WTC11 (cell line): ENCODE results near the gene KCTD16. TPM values are rescaled to one million over a fixed set of nuclear protein-coding genes. Genes with fewer than 3 reads are reported as not detected.

Source experiments
- ATAC-seq: fragments of 200-7000 bp; cut with Tn5 transposase; 2 replicates; pipeline ENCODE4 v1.10.0; 2021; ENCODE audit warnings: mild to moderate bottlenecking, moderate library complexity
- CTCF ChIA-PET: fragments of 300-600 bp; sonication (Branson Sonifier 250); formaldehyde crosslinking; loops from one replicate; lab custom pipeline; 2021; ENCODE audit warnings: antibody characterized with exemption; lab: Charles Lee
- POLR2A ChIA-PET: fragments of 350-600 bp; sonication (Branson Sonifier 250); formaldehyde crosslinking; loops from one replicate; lab custom pipeline; 2021; ENCODE audit warnings: antibody characterized with exemption; lab: Charles Lee
- DNase-seq: peaks from one replicate; pipeline ENCODE4 v3.0.0; 2021; ENCODE audit warnings: low spot score
- H3K27ac Mint-ChIP-seq: 2 replicates; pipeline ENCODE4 v1.8.0; 2021; ENCODE audit warnings: mixed read lengths
- H3K27me3 Mint-ChIP-seq: 2 replicates; pipeline ENCODE4 v1.8.0; 2021; ENCODE audit warnings: low read depth, mild to moderate bottlenecking, moderate library complexity, mixed read lengths
- H3K36me3 Mint-ChIP-seq: 2 replicates; pipeline ENCODE4 v1.8.0; 2021; ENCODE audit warnings: mixed read lengths
- H3K4me1 Mint-ChIP-seq: 2 replicates; pipeline ENCODE4 v1.8.0; 2022; ENCODE audit warnings: mixed read lengths
- H3K4me3 Mint-ChIP-seq: 2 replicates; pipeline ENCODE4 v1.8.0; 2021; ENCODE audit warnings: mild to moderate bottlenecking, moderate library complexity, mixed read lengths
- H3K9me3 Mint-ChIP-seq: 2 replicates; pipeline ENCODE4 v1.8.0; 2021; ENCODE audit warnings: mixed read lengths
- ELF4 ChIP-seq: sonication (generic); formaldehyde crosslinking; IDR thresholded peaks from 2 replicates; pipeline ENCODE4 v1.8.1; 2022; ENCODE audit warnings: low read depth, mild to moderate bottlenecking, moderate library complexity, missing genetic modification reagents
- EMX1 ChIP-seq: fragments of 250-450 bp; sonication (Bioruptor Pico); IDR thresholded peaks from 2 replicates; pipeline ENCODE4 v1.8.0; 2021; ENCODE audit warnings: mild to moderate bottlenecking
- ETV6 ChIP-seq: sonication (generic); formaldehyde crosslinking; IDR thresholded peaks from 2 replicates; pipeline ENCODE4 v1.8.1; 2022; ENCODE audit warnings: mild to moderate bottlenecking, missing genetic modification reagents
- FOXK1 ChIP-seq: sonication (generic); formaldehyde crosslinking; IDR thresholded peaks from 2 replicates; pipeline ENCODE4 v1.8.0; 2022; ENCODE audit warnings: mild to moderate bottlenecking, moderate library complexity, missing genetic modification reagents
- GTF2I ChIP-seq: fragments of 250-450 bp; sonication (Bioruptor Pico); conservative IDR thresholded peaks from 2 replicates; pipeline ENCODE4 v1.4.0; 2021; ENCODE audit warnings: mild to moderate bottlenecking
- KAT7 ChIP-seq: sonication (generic); formaldehyde crosslinking; IDR thresholded peaks from 2 replicates; pipeline ENCODE4 v1.8.1; 2023; ENCODE audit warnings: missing genetic modification reagents, mild to moderate bottlenecking, borderline replicate concordance
- NFE2L1 ChIP-seq: sonication (generic); formaldehyde crosslinking; IDR thresholded peaks from 2 replicates; pipeline ENCODE4 v1.8.1; 2023; ENCODE audit warnings: missing genetic modification reagents
- NR3C1 ChIP-seq: sonication (generic); formaldehyde crosslinking; conservative IDR thresholded peaks from 2 replicates; pipeline ENCODE4 v1.8.1; 2023; ENCODE audit warnings: low read depth, mild to moderate bottlenecking, missing genetic modification reagents
- RORB ChIP-seq: fragments of 250-450 bp; sonication (Bioruptor Pico); IDR thresholded peaks from 2 replicates; pipeline ENCODE4 v1.9.0; 2021; ENCODE audit warnings: mild to moderate bottlenecking
- SMAD3 ChIP-seq: sonication (generic); formaldehyde crosslinking; IDR thresholded peaks from 2 replicates; pipeline ENCODE4 v1.8.0; 2022; ENCODE audit warnings: missing genetic modification reagents, mild to moderate bottlenecking, borderline replicate concordance
- SOX15 ChIP-seq: fragments of 250-450 bp; sonication (Bioruptor Pico); IDR thresholded peaks from 2 replicates; pipeline ENCODE4 v1.9.0; 2021; ENCODE audit warnings: mild to moderate bottlenecking
- SP1 ChIP-seq: sonication (generic); formaldehyde crosslinking; conservative IDR thresholded peaks from 2 replicates; pipeline ENCODE4 v1.8.1; 2022; ENCODE audit warnings: missing genetic modification reagents
- TCF7 ChIP-seq: sonication (generic); formaldehyde crosslinking; IDR thresholded peaks from 2 replicates; pipeline ENCODE4 v1.8.0; 2022; ENCODE audit warnings: mild to moderate bottlenecking, low read depth, missing genetic modification reagents, moderate library complexity
- USF2 ChIP-seq: sonication (generic); formaldehyde crosslinking; IDR thresholded peaks from 2 replicates; pipeline ENCODE4 v1.8.1; 2023; ENCODE audit warnings: mild to moderate bottlenecking, missing genetic modification reagents, moderate library complexity
- ZBTB21 ChIP-seq: sonication (generic); formaldehyde crosslinking; IDR thresholded peaks from 2 replicates; pipeline ENCODE4 v1.8.1; 2023; ENCODE audit warnings: mild to moderate bottlenecking, missing genetic modification reagents, borderline replicate concordance
- ZNF416 ChIP-seq: fragments of 250-450 bp; sonication (Bioruptor Pico); IDR thresholded peaks from 2 replicates; pipeline ENCODE4 v1.9.0; 2021; ENCODE audit warnings: mild to moderate bottlenecking, inconsistent platforms
- ZNF512 ChIP-seq: sonication (generic); formaldehyde crosslinking; IDR thresholded peaks from 2 replicates; pipeline ENCODE4 v1.8.1; 2022; ENCODE audit warnings: missing genetic modification reagents, borderline replicate concordance
- total RNA-seq: library from RNA; stranded (reverse); gene quantifications from 3 replicates; pipeline ENCODE4 v1.2.3, GENCODE V29; 2021
- TF ChIP-seq, protein P1 (sequence below): sonication (generic); formaldehyde crosslinking; IDR thresholded peaks from 2 replicates; pipeline ENCODE4 v1.8.0; 2022; ENCODE audit warnings: mild to moderate bottlenecking, missing genetic modification reagents
- TF ChIP-seq, protein P2 (sequence below): fragments of 250-450 bp; sonication (Bioruptor Pico); IDR thresholded peaks from 2 replicates; pipeline ENCODE4 v1.8.0; 2021; ENCODE audit warnings: mild to moderate bottlenecking
- TF ChIP-seq, protein P3 (sequence below): sonication (generic); formaldehyde crosslinking; IDR thresholded peaks from 2 replicates; pipeline ENCODE4 v1.8.0; 2023; ENCODE audit warnings: missing genetic modification reagents
- TF ChIP-seq, protein P4 (sequence below): sonication (generic); formaldehyde crosslinking; IDR thresholded peaks from 2 replicates; pipeline ENCODE4 v1.8.1; 2023; ENCODE audit warnings: mild to moderate bottlenecking, moderate library complexity, missing genetic modification reagents

The KCTD16 gene
- total RNA-seq, 1 experiment from 2014 or later, result 0.20 TPM

DNA sequence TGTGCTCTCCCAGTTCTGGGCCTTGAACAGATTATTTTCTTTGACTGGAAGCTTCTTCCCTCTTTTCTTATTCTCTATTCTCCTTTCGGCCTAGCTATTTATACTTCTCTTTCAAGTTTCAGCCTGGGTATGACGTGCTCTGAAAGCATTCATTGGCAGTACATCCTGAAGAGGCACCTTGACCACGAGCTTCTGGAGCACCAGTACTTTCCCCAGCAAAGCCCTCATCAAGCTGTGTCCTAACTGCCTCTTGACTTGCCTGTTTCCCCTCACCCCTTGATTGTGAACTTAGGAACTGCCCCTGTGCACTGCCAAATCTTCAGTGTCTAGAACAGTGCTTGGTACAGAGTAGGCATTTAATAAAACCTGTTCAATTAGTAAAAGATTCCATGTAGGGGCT lies 154.9 kb downstream of the KCTD16 start:
- no peaks in the 10 kb centered on the region for H3K4me1 Mint-ChIP-seq
- DNase-seq (no peak), ATAC-seq (no peak)
- no peak overlapping the region for H3K4me3 Mint-ChIP-seq
- no peaks in the 10 kb centered on the region for H3K36me3 Mint-ChIP-seq
- TF ChIP-seq SP1 (CRISPR knock-in tag) (no peak), EMX1 (CRISPR knock-in tag) (no peak)
- CTCF ChIA-PET, result no interaction called here
- no peak overlapping the region for H3K27ac Mint-ChIP-seq
- H3K9me3 Mint-ChIP-seq, result peaks cover 4% of the 10 kb centered on the region; the same call in 1 of the 2 replicates
- POLR2A ChIA-PET, result interaction anchor here (0.6 kb wide), 1 partner anchor 295 kb away, joined by 3 read pairs; no protein-coding TSS in a partner anchor
- H3K27me3 Mint-ChIP-seq, result no peaks in the 10 kb centered on the region

DNA sequence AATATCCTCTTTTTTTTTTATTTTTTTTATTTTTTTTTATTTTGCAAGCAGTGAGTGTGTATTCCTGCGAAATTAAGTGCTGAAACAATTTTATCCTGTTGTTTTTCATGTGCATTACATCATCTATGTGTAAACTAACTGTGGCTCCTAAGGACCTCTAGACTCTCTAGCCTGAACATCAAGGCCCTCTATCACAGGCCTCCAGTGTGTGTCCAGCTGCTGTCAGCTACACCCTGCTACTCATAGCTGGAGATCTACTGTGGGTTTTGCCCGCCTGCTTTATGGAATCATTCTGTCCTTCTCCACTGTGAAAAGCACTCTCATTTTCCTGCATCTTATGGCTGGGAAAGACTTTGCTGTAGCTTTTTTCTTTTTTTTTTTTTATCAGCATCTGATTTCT lies 157.8 kb downstream of the KCTD16 start:
- ChIA-PET CTCF (no interaction called here), POLR2A (no interaction called here)
- H3K27ac Mint-ChIP-seq, result no peak overlapping the region
- no peak for ATAC-seq
- peaks cover 4% of the 10 kb centered on the region; the same call in 1 of the 2 replicates for H3K9me3 Mint-ChIP-seq
- DNase-seq, result no peak
- TF ChIP-seq KAT7 (CRISPR knock-in tag) (no peak), ZBTB21 (CRISPR knock-in tag) (no peak), GTF2I (CRISPR knock-in tag) (no peak), RORB (CRISPR knock-in tag) (no peak), SMAD3 (CRISPR knock-in tag) (no peak), ELF4 (CRISPR knock-in tag) (no peak), NFE2L1 (no peak), ETV6 (CRISPR knock-in tag) (no peak)
- TF ChIP-seq, protein P1, sequence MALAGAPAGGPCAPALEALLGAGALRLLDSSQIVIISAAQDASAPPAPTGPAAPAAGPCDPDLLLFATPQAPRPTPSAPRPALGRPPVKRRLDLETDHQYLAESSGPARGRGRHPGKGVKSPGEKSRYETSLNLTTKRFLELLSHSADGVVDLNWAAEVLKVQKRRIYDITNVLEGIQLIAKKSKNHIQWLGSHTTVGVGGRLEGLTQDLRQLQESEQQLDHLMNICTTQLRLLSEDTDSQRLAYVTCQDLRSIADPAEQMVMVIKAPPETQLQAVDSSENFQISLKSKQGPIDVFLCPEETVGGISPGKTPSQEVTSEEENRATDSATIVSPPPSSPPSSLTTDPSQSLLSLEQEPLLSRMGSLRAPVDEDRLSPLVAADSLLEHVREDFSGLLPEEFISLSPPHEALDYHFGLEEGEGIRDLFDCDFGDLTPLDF (CRISPR knock-in tag), result no peak
- TF ChIP-seq, protein P2, sequence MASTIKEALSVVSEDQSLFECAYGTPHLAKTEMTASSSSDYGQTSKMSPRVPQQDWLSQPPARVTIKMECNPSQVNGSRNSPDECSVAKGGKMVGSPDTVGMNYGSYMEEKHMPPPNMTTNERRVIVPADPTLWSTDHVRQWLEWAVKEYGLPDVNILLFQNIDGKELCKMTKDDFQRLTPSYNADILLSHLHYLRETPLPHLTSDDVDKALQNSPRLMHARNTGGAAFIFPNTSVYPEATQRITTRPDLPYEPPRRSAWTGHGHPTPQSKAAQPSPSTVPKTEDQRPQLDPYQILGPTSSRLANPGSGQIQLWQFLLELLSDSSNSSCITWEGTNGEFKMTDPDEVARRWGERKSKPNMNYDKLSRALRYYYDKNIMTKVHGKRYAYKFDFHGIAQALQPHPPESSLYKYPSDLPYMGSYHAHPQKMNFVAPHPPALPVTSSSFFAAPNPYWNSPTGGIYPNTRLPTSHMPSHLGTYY, result no peak
- TF ChIP-seq, protein P3, sequence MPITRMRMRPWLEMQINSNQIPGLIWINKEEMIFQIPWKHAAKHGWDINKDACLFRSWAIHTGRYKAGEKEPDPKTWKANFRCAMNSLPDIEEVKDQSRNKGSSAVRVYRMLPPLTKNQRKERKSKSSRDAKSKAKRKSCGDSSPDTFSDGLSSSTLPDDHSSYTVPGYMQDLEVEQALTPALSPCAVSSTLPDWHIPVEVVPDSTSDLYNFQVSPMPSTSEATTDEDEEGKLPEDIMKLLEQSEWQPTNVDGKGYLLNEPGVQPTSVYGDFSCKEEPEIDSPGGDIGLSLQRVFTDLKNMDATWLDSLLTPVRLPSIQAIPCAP (CRISPR knock-in tag), result no peak
- no peaks in the 10 kb centered on the region for H3K27me3 Mint-ChIP-seq
- no peaks in the 10 kb centered on the region for H3K4me1 Mint-ChIP-seq
- H3K36me3 Mint-ChIP-seq, result no peaks in the 10 kb centered on the region
- no peak overlapping the region for H3K4me3 Mint-ChIP-seq

DNA sequence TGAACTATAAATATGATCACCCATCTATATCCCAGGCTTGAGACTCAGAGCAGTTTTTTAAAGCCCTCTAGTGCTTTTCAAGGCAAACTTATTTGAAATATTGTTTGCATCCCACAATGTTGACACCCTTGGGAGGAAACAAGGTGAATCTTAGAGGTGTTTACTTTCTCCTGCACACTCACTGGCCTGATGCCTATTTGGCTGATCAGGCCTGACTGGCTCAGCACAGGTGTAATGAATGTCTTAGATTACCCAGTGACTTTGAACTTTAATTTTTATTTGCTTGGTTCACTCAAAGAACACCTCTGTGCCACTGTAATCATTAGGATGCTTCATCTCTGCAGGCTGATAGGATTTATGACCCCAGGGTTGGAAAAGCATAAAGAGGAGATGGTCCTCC lies 158.3 kb downstream of the KCTD16 start:
- CTCF ChIA-PET, result no interaction called here
- H3K9me3 Mint-ChIP-seq, result peaks cover 3% of the 10 kb centered on the region; the same call in 1 of the 2 replicates
- DNase-seq, result no peak

GRCh38 chr5:144329681-144330080 lies 159.0 kb downstream of the KCTD16 start:
- DNase-seq (no peak), ATAC-seq (no peak)
- H3K27me3 Mint-ChIP-seq, result peaks cover 4% of the 10 kb centered on the region; the same call in 1 of the 2 replicates
- H3K4me3 Mint-ChIP-seq, result no peak overlapping the region
- H3K27ac Mint-ChIP-seq, result no peak overlapping the region
- H3K9me3 Mint-ChIP-seq, result no peaks in the 10 kb centered on the region; the same call in 1 of the 2 replicates
- POLR2A ChIA-PET, result interaction anchor here (0.5 kb wide), 1 partner anchor 706 kb away, joined by 5 read pairs; no protein-coding TSS in a partner anchor
- no peaks in the 10 kb centered on the region for H3K4me1 Mint-ChIP-seq
- H3K36me3 Mint-ChIP-seq, result no peaks in the 10 kb centered on the region
- CTCF ChIA-PET, result interaction anchor here (1.3 kb wide), 1 partner anchor 10 kb away, joined by 4 read pairs; no protein-coding TSS in a partner anchor
- no peak for TF ChIP-seq TCF7 (CRISPR knock-in tag)
- no peak for TF ChIP-seq SOX15 (CRISPR knock-in tag)
- no peak for TF ChIP-seq NR3C1 (CRISPR knock-in tag)
- no peak for TF ChIP-seq ZNF512 (CRISPR knock-in tag)
- no peak for TF ChIP-seq ZNF416 (CRISPR knock-in tag)
- TF ChIP-seq EMX1 (CRISPR knock-in tag), result no peak
- no peak for TF ChIP-seq FOXK1 (CRISPR knock-in tag)
- TF ChIP-seq USF2 (CRISPR knock-in tag), result no peak

More for the DNA sequence above, 158.3 kb downstream of the KCTD16 start:
- H3K27ac Mint-ChIP-seq, result no peak overlapping the region
- POLR2A ChIA-PET, result no interaction called here
- no peaks in the 10 kb centered on the region for H3K36me3 Mint-ChIP-seq
- H3K4me1 Mint-ChIP-seq, result no peaks in the 10 kb centered on the region
- H3K27me3 Mint-ChIP-seq, result peaks cover 2% of the 10 kb centered on the region; the same call in 1 of the 2 replicates
- TF ChIP-seq, protein P4, sequence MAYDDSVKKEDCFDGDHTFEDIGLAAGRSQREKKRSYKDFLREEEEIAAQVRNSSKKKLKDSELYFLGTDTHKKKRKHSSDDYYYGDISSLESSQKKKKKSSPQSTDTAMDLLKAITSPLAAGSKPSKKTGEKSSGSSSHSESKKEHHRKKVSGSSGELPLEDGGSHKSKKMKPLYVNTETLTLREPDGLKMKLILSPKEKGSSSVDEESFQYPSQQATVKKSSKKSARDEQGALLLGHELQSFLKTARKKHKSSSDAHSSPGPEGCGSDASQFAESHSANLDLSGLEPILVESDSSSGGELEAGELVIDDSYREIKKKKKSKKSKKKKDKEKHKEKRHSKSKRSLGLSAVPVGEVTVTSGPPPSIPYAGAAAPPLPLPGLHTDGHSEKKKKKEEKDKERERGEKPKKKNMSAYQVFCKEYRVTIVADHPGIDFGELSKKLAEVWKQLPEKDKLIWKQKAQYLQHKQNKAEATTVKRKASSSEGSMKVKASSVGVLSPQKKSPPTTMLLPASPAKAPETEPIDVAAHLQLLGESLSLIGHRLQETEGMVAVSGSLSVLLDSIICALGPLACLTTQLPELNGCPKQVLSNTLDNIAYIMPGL (CRISPR knock-in tag), result no peak
- no peak for ATAC-seq
- no peak overlapping the region for H3K4me3 Mint-ChIP-seq
